ENCODE measurements around the gene TDP2. TPM values are rescaled to one million over a fixed set of nuclear protein-coding genes. Genes with fewer than 3 reads are reported as not detected.
A peak's percentile ranks its signal among the peaks of the same experiment; 100 is the strongest.

TDP2 gene
- 10 to 100 TPM; 31.5 to 40.6 (median 37.2) TPM for total RNA-seq

GRCh38 chr6:24666641-24667377 lies at the start of gene TDP2, which contains the start of gene ACOT13:
Gene TDP2, minus strand, starts transcription at chr6:24666899. Its CDS starts 37 bp downstream, at chr6:24666862.
Gene ACOT13, plus strand, starts transcription at chr6:24667077. Its CDS starts 187 bp downstream, at chr6:24667264.
- no peaks in the 10 kb centered on the region for H3K27me3 ChIP-seq
- peaks cover 0 to 15% of the 10 kb centered on the region in 2 donors for H3K9me3 ChIP-seq
- H3K27ac ChIP-seq = peak within 1 kb of the TSS; percentile 93
- H3K36me3 ChIP-seq = no peaks in the 10 kb centered on the region
- H3K4me1 ChIP-seq = no peaks in the 10 kb centered on the region
- H3K4me3 ChIP-seq = peak within 1 kb of the TSS; percentile 87 to 92 (median 92)
- intact Hi-C loops (cut with DNase I; ENCODE audit: low total_unique reads) = no loop called here
- peak; percentile 62 to 66 (median 64) for TF ChIP-seq CTCF (IDR thresholded peaks at IDR 0.05)
- peak in 2 of 3 donors; percentile 63 to 80 for TF ChIP-seq POLR2AphosphoS5 (IDR thresholded peaks at IDR 0.05)
- TF ChIP-seq POLR2A (IDR thresholded peaks at IDR 0.05) = peak; percentile 79
- DNase-seq (ENCODE audit: low spot score in 2 of 2) = peak; percentile 90 to 91

- Histone ChIP-seq H3K27me3 (no peaks in the 10 kb centered on the region), H3K4me1 (peaks cover 0 to 14% of the 10 kb centered on the region in 2 donors), H3K27ac (no peak overlapping the region), H3K9me3 (no peaks in the 10 kb centered on the region), H3K4me3 (no peak overlapping the region), H3K36me3 (peaks cover 4% of the 10 kb centered on the region)
- intact Hi-C loops (cut with DNase I; ENCODE audit: low total_unique reads) = loop anchor here (5.0 kb wide), 1 partner anchor 962 kb away; no protein-coding TSS in a partner anchor
- TF ChIP-seq POLR2A (IDR thresholded peaks at IDR 0.05) (no peak), CTCF (IDR thresholded peaks at IDR 0.05) (no peak), POLR2AphosphoS5 (IDR thresholded peaks at IDR 0.05) (no peak)
- DNase-seq (ENCODE audit: low spot score in 2 of 2) = no peak
Measured at GRCh38 chr6:24710519-24711303, 44.0 kb upstream of the TDP2 start.

GRCh38 chr6:24709014-24709711 lies 42.5 kb upstream of the TDP2 start:
- Histone ChIP-seq H3K9me3 (no peaks in the 10 kb centered on the region), H3K27ac (peak overlapping the region in 1 of 2 donors; percentile 14), H3K27me3 (no peaks in the 10 kb centered on the region), H3K36me3 (peaks cover 11% of the 10 kb centered on the region), H3K4me1 (peaks cover 0 to 14% of the 10 kb centered on the region in 2 donors), H3K4me3 (no peak overlapping the region)
- DNase-seq (ENCODE audit: low spot score in 2 of 2) = no peak
- no peak for TF ChIP-seq POLR2AphosphoS5 (IDR thresholded peaks at IDR 0.05)
- no peak for TF ChIP-seq POLR2A (IDR thresholded peaks at IDR 0.05)
- no peak for TF ChIP-seq CTCF (IDR thresholded peaks at IDR 0.05)
- intact Hi-C loops (cut with DNase I; ENCODE audit: low total_unique reads) = no loop called here

- Histone ChIP-seq H3K4me1 (peaks cover 0 to 9% of the 10 kb centered on the region in 2 donors), H3K27ac (peak overlapping the region in 1 of 2 donors; percentile 14), H3K27me3 (no peaks in the 10 kb centered on the region), H3K4me3 (no peak overlapping the region), H3K9me3 (no peaks in the 10 kb centered on the region), H3K36me3 (peaks cover 12% of the 10 kb centered on the region)
- TF ChIP-seq POLR2AphosphoS5 (IDR thresholded peaks at IDR 0.05) = no peak
- TF ChIP-seq POLR2A (IDR thresholded peaks at IDR 0.05) = no peak
- TF ChIP-seq CTCF (IDR thresholded peaks at IDR 0.05) = no peak
- intact Hi-C loops (cut with DNase I; ENCODE audit: low total_unique reads) = no loop called here
- DNase-seq (ENCODE audit: low spot score in 2 of 2) = no peak
Measured at GRCh38 chr6:24708612-24709011, 41.9 kb upstream of the TDP2 start.

Data from breast epithelium (tissue), 4 donors.